WI38 (cell line): Measurements from ENCODE around the gene ZAR1L.

Experiments used
- H3K4me3 ChIP-seq: 2 replicates; pipeline ENCODE4 v1.5.1; 2011; ENCODE audit warnings: low read depth, mild to moderate bottlenecking, control low read depth, low read length
- TF ChIP-seq, protein P1 (sequence below): IDR thresholded peaks from 2 replicates; pipeline ENCODE4 v1.5.1; 2012; ENCODE audit warnings: low read depth, mild to moderate bottlenecking, control low read depth, low read length

Gene ZAR1L

DNA sequence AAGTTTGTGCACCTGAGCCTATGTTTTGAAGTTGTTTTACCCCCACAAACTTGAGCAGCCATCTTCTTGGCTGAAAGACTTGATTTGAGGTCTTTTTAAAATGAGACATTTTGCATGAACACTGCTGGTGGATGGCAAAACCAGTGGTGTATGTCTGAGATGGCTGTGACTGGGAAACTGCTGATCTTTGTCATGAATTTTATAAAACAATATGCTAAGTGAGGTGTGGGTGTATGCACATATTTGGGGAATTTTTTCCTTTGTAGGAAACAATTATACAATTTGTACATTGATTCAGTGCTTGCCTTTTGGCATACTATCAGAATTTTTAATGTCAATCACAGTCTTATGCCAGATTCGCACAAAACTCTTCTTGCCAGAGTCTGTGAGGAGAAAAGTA, 52.5 kb downstream of the ZAR1L start:
- H3K4me3 ChIP-seq, result no peak overlapping the region
- TF ChIP-seq, protein P1, sequence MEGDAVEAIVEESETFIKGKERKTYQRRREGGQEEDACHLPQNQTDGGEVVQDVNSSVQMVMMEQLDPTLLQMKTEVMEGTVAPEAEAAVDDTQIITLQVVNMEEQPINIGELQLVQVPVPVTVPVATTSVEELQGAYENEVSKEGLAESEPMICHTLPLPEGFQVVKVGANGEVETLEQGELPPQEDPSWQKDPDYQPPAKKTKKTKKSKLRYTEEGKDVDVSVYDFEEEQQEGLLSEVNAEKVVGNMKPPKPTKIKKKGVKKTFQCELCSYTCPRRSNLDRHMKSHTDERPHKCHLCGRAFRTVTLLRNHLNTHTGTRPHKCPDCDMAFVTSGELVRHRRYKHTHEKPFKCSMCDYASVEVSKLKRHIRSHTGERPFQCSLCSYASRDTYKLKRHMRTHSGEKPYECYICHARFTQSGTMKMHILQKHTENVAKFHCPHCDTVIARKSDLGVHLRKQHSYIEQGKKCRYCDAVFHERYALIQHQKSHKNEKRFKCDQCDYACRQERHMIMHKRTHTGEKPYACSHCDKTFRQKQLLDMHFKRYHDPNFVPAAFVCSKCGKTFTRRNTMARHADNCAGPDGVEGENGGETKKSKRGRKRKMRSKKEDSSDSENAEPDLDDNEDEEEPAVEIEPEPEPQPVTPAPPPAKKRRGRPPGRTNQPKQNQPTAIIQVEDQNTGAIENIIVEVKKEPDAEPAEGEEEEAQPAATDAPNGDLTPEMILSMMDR, result no peak

DNA sequence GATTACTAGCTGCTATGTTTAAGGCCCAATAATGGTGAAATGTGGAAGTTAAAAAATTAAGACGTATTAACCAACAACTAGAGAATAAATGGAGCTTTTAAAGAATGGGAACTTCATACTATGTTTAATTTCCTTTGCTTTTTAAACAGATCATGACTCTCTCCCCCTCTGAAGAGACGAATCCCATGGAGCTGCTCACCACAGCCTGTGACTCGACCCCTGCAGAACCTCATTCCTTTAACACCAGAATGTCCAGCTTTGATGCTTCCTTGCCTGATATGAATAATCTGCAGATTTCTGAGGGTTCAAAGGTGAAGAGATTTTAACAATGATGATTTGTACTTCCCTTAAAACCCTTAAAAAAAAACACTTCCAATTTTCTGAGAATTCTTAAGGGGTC, 53.0 kb downstream of the ZAR1L start:
- TF ChIP-seq, protein P1, result no peak

DNA sequence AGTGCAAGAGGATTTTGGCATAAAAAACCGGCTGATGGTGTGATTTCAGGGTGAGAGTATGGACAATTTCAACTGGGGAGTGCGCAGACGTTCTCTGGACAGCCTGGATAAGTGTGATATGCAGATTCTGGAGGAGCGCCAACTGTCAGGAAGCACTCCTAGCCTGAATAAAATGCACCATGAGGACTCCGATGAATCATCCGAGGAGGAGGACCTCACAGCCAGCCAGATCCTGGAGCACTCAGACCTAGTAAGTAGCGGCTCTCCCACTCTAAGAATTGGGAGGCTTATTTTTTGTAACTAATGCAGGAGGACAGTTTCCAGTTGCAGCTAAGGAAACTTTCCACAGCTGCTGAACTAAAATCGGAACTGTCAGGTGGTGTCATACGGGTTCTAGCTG, 53.6 kb downstream of the ZAR1L start:
- H3K4me3 ChIP-seq, result no peak overlapping the region
- TF ChIP-seq, protein P1, result no peak

More for the DNA sequence above, 53.0 kb downstream of the ZAR1L start:
- no peak overlapping the region for H3K4me3 ChIP-seq

DNA sequence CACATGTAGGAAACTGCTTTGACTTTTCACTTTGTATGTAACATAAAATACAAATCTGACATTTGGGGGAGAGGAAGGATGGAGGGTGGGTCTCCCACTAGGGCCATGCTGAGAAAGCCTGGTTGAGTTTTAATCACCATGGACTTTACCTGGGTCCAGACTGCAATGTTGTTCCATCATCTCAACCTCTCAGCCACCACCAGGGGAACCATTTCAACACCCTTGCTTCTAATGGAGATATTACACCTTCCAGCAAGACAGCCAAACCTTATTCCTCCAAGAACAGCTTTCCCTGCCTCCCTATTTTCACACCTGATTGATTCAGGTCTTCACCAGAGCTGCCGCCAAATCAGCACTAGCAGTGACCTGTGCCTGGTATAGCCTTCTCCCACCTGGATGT, 56.0 kb downstream of the ZAR1L start:
- H3K4me3 ChIP-seq, result no peak overlapping the region
- TF ChIP-seq, protein P1, result no peak

DNA sequence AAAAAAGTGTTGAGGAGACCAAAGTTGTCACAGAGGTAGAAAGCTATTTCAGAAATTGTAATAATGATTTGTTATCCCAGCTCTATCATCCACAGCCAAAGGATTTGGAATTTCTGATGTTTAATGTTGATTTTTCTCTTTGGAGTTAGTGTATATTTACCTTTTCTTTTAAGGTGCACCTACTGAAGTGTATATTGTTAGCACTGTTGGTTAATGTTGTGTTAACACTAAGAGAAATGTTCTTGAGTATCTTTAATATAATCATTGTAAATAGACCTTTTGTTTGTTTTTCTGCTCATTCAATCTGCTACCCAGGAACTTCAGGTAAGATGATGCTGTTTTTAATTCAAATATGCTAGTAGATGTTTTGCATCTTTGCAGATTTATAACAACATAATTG, 57.5 kb downstream of the ZAR1L start:
- H3K4me3 ChIP-seq, result no peak overlapping the region
- TF ChIP-seq, protein P1, result no peak

DNA sequence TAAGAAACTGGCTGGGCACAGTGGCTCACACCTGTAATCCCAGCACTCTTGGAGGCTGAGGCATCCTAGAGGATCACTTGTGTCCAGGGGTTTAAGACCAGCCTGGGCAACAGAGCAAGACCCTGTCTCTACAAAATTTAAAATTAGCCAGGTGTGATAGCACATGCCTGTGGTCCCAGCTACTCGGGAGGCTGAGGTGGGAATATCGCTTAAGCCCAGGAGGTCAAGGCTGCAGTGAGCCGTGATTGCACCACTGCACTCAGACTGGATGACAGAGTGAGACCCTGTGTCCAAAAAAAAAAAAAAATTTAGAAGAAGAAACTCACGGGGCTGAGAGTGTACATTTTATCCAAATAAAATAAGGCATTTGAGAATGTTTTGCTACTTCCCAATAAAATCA, 58.9 kb downstream of the ZAR1L start:
- TF ChIP-seq, protein P1, result no peak
- H3K4me3 ChIP-seq, result no peak overlapping the region

DNA sequence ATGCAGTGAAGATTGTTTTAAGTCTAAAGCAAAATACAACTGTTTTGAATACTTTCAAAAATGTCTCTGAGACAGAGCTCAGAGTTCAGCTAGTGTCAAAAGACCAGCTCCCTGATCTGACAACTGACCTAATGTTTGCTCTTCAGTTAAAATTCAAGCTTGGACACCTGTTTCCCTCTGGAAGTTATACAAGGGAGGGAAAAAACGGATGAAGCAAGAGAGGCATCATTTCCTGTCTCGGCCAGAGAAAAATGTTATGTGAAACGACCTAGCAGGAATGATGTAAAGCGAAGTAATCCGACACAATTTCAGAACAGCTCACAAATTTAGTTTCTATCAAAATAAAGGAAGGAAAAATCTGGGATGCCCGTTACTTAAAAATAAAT, 59.4 kb downstream of the ZAR1L start:
- H3K4me3 ChIP-seq, result no peak overlapping the region
- TF ChIP-seq, protein P1, result no peak
